Stimulated activated CD8-positive, alpha-beta memory T cell treated with anti-CD3 and anti-CD28 coated beads, Interleukin-12 subunit alpha, Interleukin-12 subunit beta, amount 100 ng/mL, for 1 hour (primary cell): ENCODE results near the gene SCP2.
"Not testable (repeated sequence)": the region's sequence is repeated elsewhere in the genome, so short reads cannot be mapped to it uniquely, and the experiment has no call there.

Experiments
- DNase-seq: peaks from one replicate; pipeline ENCODE4 v3.0.0-alpha.2; 2020; ENCODE audit warnings: low read depth

The SCP2 gene

GRCh38 chr1:52969234-52969633 lies 42.2 kb downstream of the SCP2 start:
- not testable (repeated sequence) for DNase-seq

DNA sequence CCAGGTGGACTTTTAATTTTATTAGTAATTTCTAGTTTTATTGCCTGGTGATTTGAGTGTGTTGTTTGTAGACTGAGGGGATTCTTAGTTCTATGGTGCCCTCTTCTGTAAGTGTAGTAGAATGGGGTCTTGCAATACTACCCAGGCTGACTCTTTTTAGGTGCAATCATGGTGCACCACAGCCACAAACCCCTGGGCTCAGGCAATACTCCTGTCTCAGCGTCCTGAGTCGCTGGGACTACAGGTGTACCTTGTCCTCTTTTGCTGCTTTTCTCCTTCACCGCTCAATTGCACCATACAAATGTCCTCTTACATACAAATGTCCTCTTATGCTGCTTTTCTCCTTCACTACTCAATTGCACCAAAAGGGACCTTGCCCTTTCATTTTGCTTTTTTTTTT lies 43.1 kb downstream of the SCP2 start:
- DNase-seq = no peak

DNA sequence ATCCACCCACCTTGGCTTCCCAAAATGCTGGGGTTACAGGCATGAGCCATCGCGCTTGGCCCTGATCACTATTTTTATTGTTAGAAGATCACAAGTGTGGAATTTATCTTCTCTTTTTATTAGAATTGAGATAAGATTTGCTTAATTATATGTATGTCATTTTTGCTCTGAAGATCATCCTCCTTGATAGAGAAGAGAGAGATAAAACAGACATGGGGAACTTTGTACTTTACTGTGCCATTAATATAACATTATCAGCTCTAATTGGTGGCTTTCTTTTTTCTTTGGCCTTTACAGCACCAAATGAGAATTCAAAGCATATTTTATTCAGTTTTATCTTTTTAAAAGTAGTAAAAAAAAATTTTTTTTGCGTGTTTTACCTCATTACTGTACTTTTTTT lies 46.8 kb downstream of the SCP2 start:
- no peak for DNase-seq

- DNase-seq = no peak
Observed at GRCh38 chr1:52976183-52977035, 49.3 kb downstream of the SCP2 start.

DNA sequence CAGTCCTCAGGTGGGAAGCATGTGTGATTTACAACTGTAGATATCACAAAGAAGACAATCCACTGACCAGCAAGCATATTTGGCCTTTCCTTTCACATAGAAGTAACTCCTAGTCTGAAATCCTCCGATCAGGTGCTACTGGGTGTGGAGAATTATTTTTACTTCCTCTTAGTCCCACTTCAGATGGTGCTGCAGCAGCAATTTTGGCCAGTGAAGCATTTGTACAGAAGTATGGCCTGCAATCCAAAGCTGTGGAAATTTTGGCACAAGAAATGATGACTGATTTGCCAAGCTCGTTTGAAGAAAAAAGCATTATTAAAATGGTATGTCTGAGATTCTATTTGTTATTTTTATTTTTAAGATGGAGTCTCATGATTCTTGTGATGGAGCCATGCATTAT lies 51.0 kb downstream of the SCP2 start:
- no peak for DNase-seq

GRCh38 chr1:52992733-52993132 lies 65.7 kb downstream of the SCP2 start:
- DNase-seq = not testable (repeated sequence)

DNA sequence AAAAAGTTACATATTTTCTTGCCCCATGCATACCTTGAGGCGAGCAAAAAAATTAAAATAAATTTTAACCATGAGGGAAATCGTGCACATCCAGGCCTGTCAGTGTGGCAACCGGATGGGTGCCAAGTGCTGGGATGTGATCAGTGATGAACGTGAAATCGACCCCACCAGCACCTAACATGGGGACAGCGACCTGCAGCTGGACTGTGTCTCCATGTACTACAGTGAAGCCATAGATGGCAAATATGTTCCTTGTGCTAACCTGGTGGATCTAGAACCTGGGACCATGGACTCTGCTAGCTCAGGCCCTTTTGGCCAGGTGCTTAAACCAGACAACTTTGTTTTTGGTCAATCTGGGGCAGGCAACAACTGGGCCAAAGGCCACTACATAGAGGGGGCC lies 67.6 kb downstream of the SCP2 start:
- no peak for DNase-seq

GRCh38 chr1:52996653-52997052 lies 69.6 kb downstream of the SCP2 start:
- DNase-seq = no peak

- DNase-seq = no peak
Observed at GRCh38 chr1:53001128-53001527, 74.1 kb downstream of the SCP2 start.

DNA sequence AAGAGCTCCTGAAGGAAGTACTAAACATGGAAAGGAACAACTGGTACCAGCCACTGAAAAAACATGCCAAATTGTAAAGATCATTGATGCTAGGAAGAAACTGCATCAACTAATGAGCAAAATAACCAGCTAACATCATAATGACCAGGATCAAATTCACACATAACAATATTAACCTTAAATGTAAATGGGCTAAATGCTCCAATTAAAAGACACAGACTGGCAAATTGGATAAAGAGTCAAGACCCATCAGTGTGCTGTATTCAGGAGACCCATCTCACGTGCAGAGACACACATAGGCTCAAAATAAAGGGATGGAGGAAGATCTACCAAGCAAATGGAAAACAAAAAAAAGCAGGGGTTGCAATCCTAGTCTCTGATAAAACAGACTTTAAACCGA lies 79.5 kb downstream of the SCP2 start:
- DNase-seq = not testable (repeated sequence)

- not testable (repeated sequence) for DNase-seq
Observed at GRCh38 chr1:53010247-53010646, 83.2 kb downstream of the SCP2 start.

DNA sequence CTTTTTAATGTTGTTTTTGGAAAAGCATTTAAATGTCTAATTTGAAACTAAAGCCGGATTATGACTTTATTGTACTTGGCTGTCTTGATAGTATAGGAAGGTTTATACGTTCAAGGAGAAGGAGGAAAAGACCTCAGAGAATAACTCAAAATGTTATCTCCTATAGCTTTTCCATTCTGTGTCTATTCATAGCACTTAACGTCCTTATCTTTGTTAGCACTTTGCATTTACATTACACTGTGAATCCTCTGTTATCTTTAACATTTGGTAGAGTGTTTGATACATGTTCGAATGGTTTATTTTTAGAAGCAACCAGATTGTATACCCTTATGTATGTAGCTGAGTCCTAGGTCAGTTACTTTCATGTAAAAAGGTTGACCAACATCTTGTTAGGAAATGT lies 84.1 kb downstream of the SCP2 start:
- DNase-seq = no peak

DNA sequence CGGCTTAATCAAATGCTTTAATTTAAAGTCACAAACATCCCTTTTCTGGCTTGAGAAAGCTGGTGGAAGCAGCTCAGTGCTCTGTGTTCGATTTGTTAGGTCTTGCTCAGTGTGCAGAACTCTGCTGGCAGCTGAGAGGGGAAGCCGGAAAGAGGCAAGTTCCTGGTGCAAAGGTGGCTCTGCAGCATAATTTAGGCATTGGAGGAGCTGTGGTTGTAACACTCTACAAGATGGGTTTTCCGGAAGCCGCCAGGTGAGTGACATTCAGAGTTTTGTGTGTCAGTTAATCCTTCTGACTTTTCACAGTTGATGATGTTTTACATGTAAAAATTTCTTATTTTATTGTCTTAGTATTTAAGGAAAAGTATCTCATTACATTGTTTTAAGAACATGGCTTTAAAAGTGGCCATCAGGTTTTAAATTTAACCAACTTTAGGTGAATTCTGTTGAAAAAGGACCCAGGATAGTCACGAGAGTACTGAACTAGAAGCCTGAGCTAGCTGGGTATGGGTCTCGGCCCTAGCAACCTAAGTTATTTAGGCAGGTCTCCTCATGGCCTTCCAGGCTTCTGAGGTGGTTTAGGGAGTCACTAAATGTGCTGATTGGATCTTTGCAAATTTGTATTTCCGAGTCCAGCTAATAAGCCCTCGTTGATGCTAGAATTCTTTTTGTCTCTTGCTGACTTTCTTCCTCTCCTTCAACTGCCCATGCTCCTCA lies 87.9 kb downstream of the SCP2 start:
- DNase-seq = peak; percentile 62

- no peak for DNase-seq
Observed at GRCh38 chr1:53015508-53015860, 88.4 kb downstream of the SCP2 start.

- no peak for DNase-seq
Observed at GRCh38 chr1:53016705-53017104, 89.6 kb downstream of the SCP2 start.

DNA sequence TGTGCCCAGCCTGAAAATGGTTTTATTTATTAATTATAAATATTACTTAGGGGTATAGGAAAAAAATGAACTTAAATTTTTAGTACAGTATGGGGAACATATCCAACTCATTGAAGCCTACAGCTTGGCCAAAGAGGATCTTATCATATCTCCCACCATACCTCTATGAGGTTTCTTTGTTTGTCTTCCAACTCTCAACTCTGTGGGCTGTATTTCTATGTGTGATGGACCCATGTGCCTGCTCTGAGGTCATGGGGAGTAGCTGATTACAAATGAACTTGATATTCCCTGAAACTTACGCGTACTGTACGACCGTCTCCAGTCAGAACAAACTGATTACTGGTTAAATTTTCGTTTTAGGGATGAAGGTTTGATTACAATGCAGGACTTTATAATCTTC lies 93.5 kb downstream of the SCP2 start:
- no peak for DNase-seq

DNA sequence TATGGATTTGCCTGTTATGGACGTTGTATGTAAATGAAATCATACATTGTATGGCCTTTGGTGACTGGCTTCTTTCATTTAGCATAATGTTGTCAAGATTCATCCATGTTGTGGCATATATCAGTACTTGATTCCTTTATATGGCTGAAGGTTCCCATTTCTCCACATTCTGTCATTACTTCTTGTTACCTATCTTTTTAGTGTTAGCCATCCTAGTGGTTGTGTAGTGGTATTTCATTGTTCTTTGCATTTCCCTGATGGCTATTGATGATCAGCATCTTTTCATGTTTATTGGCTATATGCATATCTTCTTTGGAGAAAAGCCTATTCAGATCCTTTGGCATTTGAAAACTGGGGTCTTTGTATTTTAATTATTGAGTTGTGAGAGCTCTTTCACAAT lies 95.1 kb downstream of the SCP2 start:
- DNase-seq = no peak

DNA sequence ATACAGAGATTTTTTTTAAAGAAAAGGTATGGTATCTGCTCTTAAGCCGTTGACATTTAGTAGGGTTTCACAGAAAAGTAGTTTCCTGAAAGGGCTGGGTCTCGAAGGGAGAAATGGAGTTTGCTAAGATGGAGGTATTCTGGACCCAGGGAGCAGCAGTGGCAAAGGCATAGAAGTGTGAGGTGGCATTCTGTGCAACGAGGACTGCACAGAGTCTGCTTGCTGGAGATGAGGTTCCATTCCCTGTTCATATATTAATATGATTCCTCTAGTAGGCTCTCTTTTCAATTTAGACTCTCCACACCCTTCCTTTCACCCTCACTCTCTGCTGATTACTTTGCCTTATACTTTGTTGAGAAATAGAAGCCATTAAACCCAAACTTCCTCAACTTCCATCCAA lies 96.5 kb downstream of the SCP2 start:
- DNase-seq = no peak

- no peak for DNase-seq
Observed at GRCh38 chr1:53024117-53024516, 97.0 kb downstream of the SCP2 start.

GRCh38 chr1:53025034-53025768 lies 98.1 kb downstream of the SCP2 start:
- DNase-seq = no peak

GRCh38 chr1:53025769-53026112 lies 98.7 kb downstream of the SCP2 start:
- DNase-seq = no peak

GRCh38 chr1:53026254-53026653 lies 99.2 kb downstream of the SCP2 start:
- no peak for DNase-seq

DNA sequence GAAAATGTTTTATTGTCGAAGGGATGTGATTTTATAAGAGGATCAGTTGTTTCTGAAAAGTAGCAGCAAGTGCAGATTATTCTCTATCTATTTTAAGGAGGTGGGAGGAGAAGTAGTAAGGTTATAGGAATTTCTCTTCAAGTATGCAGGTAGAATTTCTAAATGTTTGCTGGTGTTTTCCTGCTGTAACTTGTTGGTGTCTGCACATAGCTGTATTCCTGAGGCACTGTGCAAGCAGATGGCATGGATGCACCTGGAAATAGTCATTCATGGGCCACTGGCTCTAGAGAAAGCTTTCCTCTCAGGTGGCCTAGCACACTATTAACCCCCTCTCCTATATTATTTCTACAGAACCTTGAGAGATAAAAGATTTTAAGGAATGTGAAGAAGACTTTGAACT lies 104.7 kb downstream of the SCP2 start:
- DNase-seq = no peak
